SK-N-MC (cell line): ENCODE results near the gene PPP6R2.
"Not testable (repeated sequence)": the region's sequence is repeated elsewhere in the genome, so short reads cannot be mapped to it uniquely, and the experiment has no call there.

Source experiments
- DNase-seq: peaks from one replicate; pipeline ENCODE4 v3.0.0-alpha.2; 2011; ENCODE audit warnings: low read depth, low spot score
- H3K27ac ChIP-seq: fragments of 200-600 bp; sonication (generic); 2 replicates; pipeline ENCODE4 v1.5.1; 2016; ENCODE audit warnings: mixed run types
- H3K36me3 ChIP-seq: fragments of 200-600 bp; sonication (generic); 2 replicates; pipeline ENCODE4 v1.6.1; 2017; ENCODE audit warnings: antibody characterized with exemption, low read length, mixed read lengths; ENCODE audit not compliant: insufficient read depth
- H3K4me3 ChIP-seq: fragments of 200-600 bp; sonication (generic); 2 replicates; pipeline ENCODE4 v1.5.1; 2016
- H3K9ac ChIP-seq: fragments of 200-600 bp; sonication (generic); 2 replicates; pipeline ENCODE4 v1.8.0; 2017; ENCODE audit warnings: mixed run types, mixed read lengths; ENCODE audit not compliant: insufficient read length
- H3K9me3 ChIP-seq: fragments of 200-600 bp; sonication (generic); 2 replicates; pipeline ENCODE4 v1.6.1; 2017; ENCODE audit warnings: low read depth, mild to moderate bottlenecking, antibody characterized with exemption, low read length, moderate library complexity, mixed read lengths
- EZH2 ChIP-seq: fragments of 200-600 bp; sonication (generic); IDR thresholded peaks from one replicate; pipeline ENCODE4 v1.6.1; 2017; ENCODE audit warnings: antibody characterized with exemption
- FOXP2 ChIP-seq: optimal IDR thresholded peaks from 2 replicates; pipeline ENCODE3; 2011; ENCODE audit warnings: mild to moderate bottlenecking, moderate library complexity; ENCODE audit not compliant: insufficient read depth; ENCODE audit errors: extremely low read length, control extremely low read depth
- POLR2AphosphoS5 ChIP-seq: IDR thresholded peaks from 2 replicates; pipeline ENCODE4 v1.6.1; 2012; ENCODE audit warnings: mild to moderate bottlenecking, low read depth, low read length, borderline replicate concordance

The PPP6R2 gene

GRCh38 chr22:50396751-50397370 is 53.7 kb downstream of the PPP6R2 start:
- DNase-seq: no peak
- Histone ChIP-seq H3K27ac (no peak overlapping the region), H3K36me3 (peaks cover 22% of the 10 kb centered on the region), H3K9me3 (no peaks in the 10 kb centered on the region), H3K4me3 (no peak overlapping the region), H3K9ac (no peak overlapping the region)
- TF ChIP-seq POLR2AphosphoS5: no peak
- no peak for TF ChIP-seq FOXP2
- TF ChIP-seq EZH2: no peak

DNA sequence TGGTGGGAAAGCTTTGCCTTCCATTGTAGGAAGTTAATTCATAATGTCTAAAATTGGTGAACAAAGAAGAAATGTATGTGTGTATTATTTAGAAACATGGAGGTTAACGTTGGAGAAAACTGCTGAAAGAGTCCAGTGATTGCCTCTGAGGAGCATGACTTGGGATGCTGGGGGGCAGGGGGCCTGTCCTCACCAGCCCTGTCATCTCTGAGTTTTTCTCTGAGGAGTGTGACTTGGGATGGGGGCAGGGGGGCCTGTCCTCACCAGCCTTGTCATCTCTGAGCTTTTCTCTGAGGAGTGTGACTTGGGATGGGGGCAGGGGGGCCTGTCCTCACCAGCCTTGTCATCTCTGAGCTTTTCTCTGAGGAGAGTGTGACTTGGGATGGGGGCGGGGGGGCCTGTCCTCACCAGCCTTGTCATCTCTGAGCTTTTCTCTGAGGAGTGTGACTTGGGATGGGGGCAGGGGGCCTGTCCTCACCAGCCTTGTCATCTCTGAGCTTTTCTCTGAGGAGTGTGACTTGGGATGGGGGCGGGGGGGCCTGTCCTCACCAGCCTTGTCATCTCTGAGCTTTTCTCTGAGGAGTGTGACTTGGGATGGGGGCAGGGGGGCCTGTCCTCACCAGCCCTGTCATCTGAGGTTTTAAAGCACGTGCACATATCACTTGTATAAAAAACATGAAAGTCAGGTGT is 54.4 kb downstream of the PPP6R2 start:
- not testable (repeated sequence) for H3K27ac ChIP-seq, H3K4me3 ChIP-seq, H3K9ac ChIP-seq, H3K9me3 ChIP-seq, DNase-seq
- peaks cover 22% of the 10 kb centered on the region for H3K36me3 ChIP-seq

DNA sequence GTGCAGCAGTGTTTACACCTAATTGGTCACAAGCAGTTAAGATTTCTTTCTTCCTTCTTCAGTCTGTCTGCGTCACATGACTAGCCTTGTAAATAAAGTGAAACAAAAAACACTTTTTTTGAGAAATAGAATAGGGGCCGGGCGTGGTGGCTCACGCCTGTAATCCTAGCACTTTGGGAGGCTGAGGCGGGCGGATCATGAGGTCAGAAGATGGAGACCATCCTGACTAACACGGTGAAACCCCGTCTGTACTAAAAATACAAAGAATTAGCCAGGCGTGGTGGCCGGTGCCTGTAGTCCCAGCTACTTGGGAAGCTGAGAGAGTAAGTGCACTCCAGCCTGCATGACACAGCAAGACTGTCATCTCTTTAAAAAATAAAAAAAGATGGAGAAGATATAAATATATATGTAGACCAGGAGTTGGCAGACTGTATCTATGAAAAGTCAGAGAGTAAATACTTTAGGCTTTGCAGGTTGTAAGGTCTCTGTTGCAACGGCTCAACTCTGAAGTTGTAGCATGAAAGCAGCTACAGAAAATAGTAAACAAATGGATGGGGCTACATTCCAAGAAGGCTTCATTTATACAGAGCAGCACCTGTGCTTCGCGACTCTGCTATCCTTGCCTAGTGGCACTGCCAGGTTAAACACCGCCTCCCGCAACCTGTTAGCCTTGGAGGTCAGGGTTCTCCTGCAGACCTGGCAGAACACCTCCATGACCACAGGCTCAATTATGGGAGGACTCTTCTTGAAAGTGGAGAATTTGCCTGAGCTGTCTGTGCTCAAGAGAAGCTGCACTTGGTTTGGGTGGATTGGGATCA is 55.9 kb downstream of the PPP6R2 start:
- Histone ChIP-seq H3K27ac (peak overlapping the region; percentile 31; the same call in 1 of the 2 replicates), H3K9me3 (no peaks in the 10 kb centered on the region), H3K9ac (no peak overlapping the region), H3K4me3 (no peak overlapping the region), H3K36me3 (peaks cover 11% of the 10 kb centered on the region)
- DNase-seq: no peak
- TF ChIP-seq EZH2: no peak
- TF ChIP-seq POLR2AphosphoS5: no peak
- no peak for TF ChIP-seq FOXP2

- no peak for DNase-seq
- no peak overlapping the region for H3K4me3 ChIP-seq
- TF ChIP-seq POLR2AphosphoS5: no peak
- no peak for TF ChIP-seq EZH2
- no peak for TF ChIP-seq FOXP2
- no peaks in the 10 kb centered on the region for H3K9me3 ChIP-seq
- no peak overlapping the region for H3K9ac ChIP-seq
- peak overlapping the region; percentile 36; the same call in 1 of the 2 replicates for H3K27ac ChIP-seq
- H3K36me3 ChIP-seq: peaks cover 8% of the 10 kb centered on the region; the same call in 1 of the 2 replicates
Observed at GRCh38 chr22:50399751-50400331, 56.7 kb downstream of the PPP6R2 start.

DNA sequence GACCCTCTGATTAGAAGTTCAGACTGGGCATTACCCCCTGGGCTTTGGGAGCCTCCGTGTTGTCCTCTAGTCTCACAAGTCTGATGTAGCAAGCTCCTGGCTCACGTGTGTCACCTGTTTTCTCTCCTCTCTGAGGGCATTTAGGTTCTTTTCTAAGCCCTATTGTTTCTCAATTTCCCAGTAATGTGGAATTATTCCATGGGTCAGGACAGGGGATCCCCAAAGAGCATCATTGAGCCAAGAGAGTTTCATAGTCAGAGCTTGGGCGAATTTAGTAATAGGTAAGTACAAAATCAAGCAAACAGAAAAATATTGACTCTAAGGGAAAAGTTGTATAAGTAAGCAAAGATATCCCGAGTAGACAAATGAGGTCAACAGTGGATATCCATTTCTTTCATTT is 57.3 kb downstream of the PPP6R2 start:
- TF ChIP-seq EZH2 (no peak), POLR2AphosphoS5 (no peak), FOXP2 (no peak)
- H3K4me3 ChIP-seq: no peak overlapping the region
- DNase-seq: no peak
- H3K27ac ChIP-seq: no peak overlapping the region
- no peak overlapping the region for H3K9ac ChIP-seq
- peaks cover 3% of the 10 kb centered on the region; the same call in 1 of the 2 replicates for H3K36me3 ChIP-seq
- H3K9me3 ChIP-seq: no peaks in the 10 kb centered on the region

DNA sequence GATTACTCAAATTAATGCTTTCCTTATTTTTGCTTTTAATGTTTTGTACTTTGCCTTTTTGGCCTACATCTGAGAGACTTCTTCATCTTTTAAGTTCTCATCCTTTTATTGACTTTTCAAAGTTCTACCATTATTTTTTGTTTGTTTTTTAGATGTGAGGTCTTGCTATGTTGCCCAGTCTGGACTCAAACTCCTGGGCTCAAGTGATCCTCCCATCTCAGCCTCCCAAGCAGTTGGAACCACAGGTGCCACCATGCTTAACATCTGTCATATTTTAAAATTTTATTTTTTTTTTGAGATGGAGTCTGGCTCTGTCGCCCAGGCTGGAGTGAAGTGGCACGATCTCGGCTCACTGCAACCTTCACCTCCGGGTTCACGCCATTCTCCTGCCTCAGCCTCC is 57.8 kb downstream of the PPP6R2 start:
- no peak for TF ChIP-seq FOXP2
- H3K9ac ChIP-seq: no peak overlapping the region
- H3K27ac ChIP-seq: peak overlapping the region; percentile 31; the same call in 1 of the 2 replicates
- H3K4me3 ChIP-seq: no peak overlapping the region
- H3K36me3 ChIP-seq: peaks cover 3% of the 10 kb centered on the region; the same call in 1 of the 2 replicates
- no peaks in the 10 kb centered on the region for H3K9me3 ChIP-seq
- no peak for DNase-seq

GRCh38 chr22:50401907-50402306 is 58.8 kb downstream of the PPP6R2 start:
- Histone ChIP-seq H3K27ac (peak overlapping the region; percentile 33; the same call in 1 of the 2 replicates), H3K4me3 (no peak overlapping the region), H3K36me3 (peaks cover 9% of the 10 kb centered on the region; the same call in 1 of the 2 replicates), H3K9me3 (no peaks in the 10 kb centered on the region), H3K9ac (peak overlapping the region; percentile 9)
- TF ChIP-seq EZH2 (no peak), FOXP2 (no peak), POLR2AphosphoS5 (no peak)
- DNase-seq: no peak

DNA sequence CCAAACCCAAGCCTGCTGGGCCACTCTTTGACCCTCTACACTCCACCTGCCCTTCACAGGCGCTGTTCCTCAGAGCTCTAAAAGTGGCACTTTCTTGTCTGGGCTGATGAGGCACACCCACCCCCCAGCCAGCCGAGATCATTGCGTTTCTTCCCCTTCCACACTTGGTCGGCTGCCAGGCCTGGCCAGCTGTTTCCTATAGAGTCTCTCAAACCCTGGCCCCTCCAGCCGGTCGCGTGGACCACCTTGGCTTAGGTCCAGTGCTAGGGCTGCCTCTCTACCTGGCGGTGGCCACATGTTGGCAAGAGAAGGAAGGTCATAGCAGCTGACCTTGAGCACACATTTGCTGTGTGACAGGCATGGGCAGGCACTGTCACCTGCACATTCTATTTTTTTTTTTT is 60.6 kb downstream of the PPP6R2 start:
- Histone ChIP-seq H3K9me3 (no peaks in the 10 kb centered on the region), H3K4me3 (no peak overlapping the region), H3K36me3 (peaks cover 11% of the 10 kb centered on the region; the same call in 1 of the 2 replicates), H3K27ac (no peak overlapping the region), H3K9ac (no peak overlapping the region)
- DNase-seq: no peak
- no peak for TF ChIP-seq POLR2AphosphoS5
- no peak for TF ChIP-seq FOXP2
- no peak for TF ChIP-seq EZH2
